Astrocyte (in vitro differentiated cells and primary cell): ENCODE data around the gene TMEM204. TPM values are rescaled to one million over a fixed set of nuclear protein-coding genes. Genes with fewer than 3 reads are reported as not detected.

Experiments used
- DNase-seq: peaks from one replicate; pipeline ENCODE4 v3.0.0-alpha.2; 2010; ENCODE audit warnings: low read depth
- FAIRE-seq: peaks from 2 replicates; lab custom pipeline; 2011; peaks lifted over from hg19 to GRCh38; lab: Jason Lieb, UNC
- H2AFZ ChIP-seq: 2 replicates; pipeline ENCODE4 v1.6.0; 2012; ENCODE audit warnings: low read depth, low read length, inconsistent platforms
- H3K27ac ChIP-seq: 2 replicates; pipeline ENCODE4 v1.5.1; 2011; ENCODE audit warnings: low read depth, low read length, inconsistent platforms
- H3K27me3 ChIP-seq: 2 replicates; pipeline ENCODE4 v1.6.0; 2011; ENCODE audit warnings: low read length, inconsistent platforms; ENCODE audit not compliant: insufficient read depth
- H3K36me3 ChIP-seq: 2 replicates; pipeline ENCODE4 v1.5.1; 2011; ENCODE audit warnings: low read length, inconsistent platforms; ENCODE audit not compliant: insufficient read depth
- H3K4me1 ChIP-seq: 2 replicates; pipeline ENCODE4 v1.5.1; 2011; ENCODE audit warnings: low read length, inconsistent platforms; ENCODE audit not compliant: insufficient read depth
- H3K4me2 ChIP-seq: 2 replicates; pipeline ENCODE4 v1.6.0; 2012; ENCODE audit warnings: low read length, inconsistent platforms
- H3K4me3 ChIP-seq: 2 replicates; pipeline ENCODE4 v1.5.1; 2011; ENCODE audit warnings: low read depth, mild to moderate bottlenecking, low read length, inconsistent platforms; ENCODE audit not compliant: insufficient read depth
- H3K79me2 ChIP-seq: 2 replicates; pipeline ENCODE4 v1.6.0; 2012; ENCODE audit warnings: mild to moderate bottlenecking, low read length, inconsistent platforms; ENCODE audit not compliant: insufficient read depth
- H3K9ac ChIP-seq: 2 replicates; pipeline ENCODE4 v1.6.0; 2012; ENCODE audit warnings: mild to moderate bottlenecking, low read length, inconsistent platforms
- H3K9me3 ChIP-seq: 2 replicates; pipeline ENCODE4 v1.5.1; 2012; ENCODE audit warnings: low read depth, mild to moderate bottlenecking, low read length, inconsistent platforms; ENCODE audit not compliant: insufficient read depth
- H4K20me1 ChIP-seq: 2 replicates; pipeline ENCODE4 v1.6.0; 2012; ENCODE audit warnings: low read length, inconsistent platforms; ENCODE audit not compliant: insufficient read depth
- H3K27ac Mint-ChIP-seq: one replicate; pipeline ENCODE4 v1.8.0; 2021; ENCODE audit warnings: mild to moderate bottlenecking, mixed read lengths; ENCODE audit not compliant: unreplicated experiment
- H3K27me3 Mint-ChIP-seq: one replicate; pipeline ENCODE4 v1.8.0; 2021; ENCODE audit warnings: low read depth, mixed read lengths; ENCODE audit not compliant: unreplicated experiment
- H3K36me3 Mint-ChIP-seq: one replicate; pipeline ENCODE4 v1.8.0; 2021; ENCODE audit warnings: low read depth, mixed read lengths; ENCODE audit not compliant: unreplicated experiment
- H3K4me1 Mint-ChIP-seq: one replicate; pipeline ENCODE4 v1.8.0; 2021; ENCODE audit warnings: low read depth, mixed read lengths; ENCODE audit not compliant: unreplicated experiment
- H3K4me3 Mint-ChIP-seq: one replicate; pipeline ENCODE4 v1.8.0; 2021; ENCODE audit warnings: mild to moderate bottlenecking, moderate library complexity, mixed read lengths; ENCODE audit not compliant: unreplicated experiment
- H3K9me3 Mint-ChIP-seq: one replicate; pipeline ENCODE4 v1.8.0; 2021; ENCODE audit warnings: mild to moderate bottlenecking, mixed read lengths; ENCODE audit not compliant: unreplicated experiment
- CTCF ChIP-seq: IDR thresholded peaks from 2 replicates; pipeline ENCODE4 v1.5.1; 2011; ENCODE audit warnings: low read depth, mild to moderate bottlenecking, inconsistent platforms, low read length, moderate library complexity; ENCODE audit not compliant: insufficient read depth
- EZH2 ChIP-seq: IDR thresholded peaks from 2 replicates; pipeline ENCODE4 v1.6.1; 2012; ENCODE audit warnings: mild to moderate bottlenecking, low read length, inconsistent platforms; ENCODE audit not compliant: insufficient read depth
- total RNA-seq: library from RNA; stranded (reverse); gene quantifications from 2 replicates; pipeline ENCODE4 v1.2.1, GENCODE V29; 2021

TMEM204 gene
- total RNA-seq, 1 donor from 2014 or later, result not detected

GRCh38 chr16:1489077-1489476 is 44.4 kb upstream of the TMEM204 start:
- Histone ChIP-seq H2AFZ (no peak overlapping the region), H4K20me1 (peaks cover 3% of the 10 kb centered on the region), H3K4me1 (peaks cover 7% of the 10 kb centered on the region), H3K9me3 (peaks cover 3% of the 10 kb centered on the region), H3K27ac (no peak overlapping the region), H3K79me2 (peaks cover 6% of the 10 kb centered on the region), H3K27me3 (peaks cover 2% of the 10 kb centered on the region), H3K4me2 (no peak overlapping the region), H3K9ac (no peak overlapping the region), H3K4me3 (no peak overlapping the region), H3K36me3 (no peaks in the 10 kb centered on the region)
- no peak for TF ChIP-seq EZH2
- no peak for TF ChIP-seq CTCF
- FAIRE-seq, result no peak
- Mint-ChIP-seq H3K27me3 (peaks cover 20% of the 10 kb centered on the region), H3K36me3 (no peaks in the 10 kb centered on the region), H3K4me1 (peaks cover 6% of the 10 kb centered on the region), H3K27ac (no peak overlapping the region), H3K4me3 (no peak overlapping the region), H3K9me3 (no peaks in the 10 kb centered on the region)
- DNase-seq, result no peak

GRCh38 chr16:1491327-1491726 is 42.1 kb upstream of the TMEM204 start:
- Mint-ChIP-seq H3K27ac (no peak overlapping the region), H3K9me3 (no peaks in the 10 kb centered on the region), H3K36me3 (no peaks in the 10 kb centered on the region), H3K27me3 (peaks cover 17% of the 10 kb centered on the region), H3K4me1 (peaks cover 6% of the 10 kb centered on the region), H3K4me3 (no peak overlapping the region)
- DNase-seq (no peak), FAIRE-seq (no peak)
- Histone ChIP-seq H3K9ac (no peak overlapping the region), H3K79me2 (peaks cover 29% of the 10 kb centered on the region), H3K27me3 (no peaks in the 10 kb centered on the region), H2AFZ (no peak overlapping the region), H3K27ac (no peak overlapping the region), H3K4me1 (peaks cover 15% of the 10 kb centered on the region), H3K9me3 (no peaks in the 10 kb centered on the region), H3K4me3 (no peak overlapping the region), H4K20me1 (peaks cover 13% of the 10 kb centered on the region), H3K4me2 (no peak overlapping the region), H3K36me3 (no peaks in the 10 kb centered on the region)
- TF ChIP-seq EZH2 (no peak), CTCF (no peak)

- no peak for TF ChIP-seq EZH2
- TF ChIP-seq CTCF, result no peak
- peak overlapping the region; percentile 57 for H3K4me3 ChIP-seq
- peaks cover 15% of the 10 kb centered on the region for H3K4me1 ChIP-seq
- FAIRE-seq (no peak), DNase-seq (no peak)
- peak overlapping the region; percentile 98 for H2AFZ ChIP-seq
- H3K4me2 ChIP-seq, result peak overlapping the region; percentile 99
- H3K4me1 Mint-ChIP-seq, result peaks cover 6% of the 10 kb centered on the region
- no peaks in the 10 kb centered on the region for H3K9me3 ChIP-seq
- H3K79me2 ChIP-seq, result peaks cover 29% of the 10 kb centered on the region
- H3K4me3 Mint-ChIP-seq, result peak overlapping the region; percentile 91
- H3K9ac ChIP-seq, result peak overlapping the region; percentile 89
- peaks cover 13% of the 10 kb centered on the region for H3K27me3 Mint-ChIP-seq
- H3K27ac Mint-ChIP-seq, result peak overlapping the region; percentile 98
- peak overlapping the region; percentile 53 for H3K27ac ChIP-seq
- H4K20me1 ChIP-seq, result peaks cover 13% of the 10 kb centered on the region
- H3K36me3 ChIP-seq, result no peaks in the 10 kb centered on the region
- no peaks in the 10 kb centered on the region for H3K9me3 Mint-ChIP-seq
- H3K36me3 Mint-ChIP-seq, result peaks cover 5% of the 10 kb centered on the region
- H3K27me3 ChIP-seq, result no peaks in the 10 kb centered on the region
Observed at GRCh38 chr16:1492082-1492922, 41.2 kb upstream of the TMEM204 start.
